HG03521 (cell line): ENCODE results near the gene GPR160.

Source experiments
- ATAC-seq: cut with Tn5 transposase; IDR thresholded peaks from one replicate; pipeline ENCODE4 v1.9.1; 2021; ENCODE audit warnings: mild to moderate bottlenecking, moderate library complexity; ENCODE audit not compliant: unreplicated experiment

GPR160 gene

DNA sequence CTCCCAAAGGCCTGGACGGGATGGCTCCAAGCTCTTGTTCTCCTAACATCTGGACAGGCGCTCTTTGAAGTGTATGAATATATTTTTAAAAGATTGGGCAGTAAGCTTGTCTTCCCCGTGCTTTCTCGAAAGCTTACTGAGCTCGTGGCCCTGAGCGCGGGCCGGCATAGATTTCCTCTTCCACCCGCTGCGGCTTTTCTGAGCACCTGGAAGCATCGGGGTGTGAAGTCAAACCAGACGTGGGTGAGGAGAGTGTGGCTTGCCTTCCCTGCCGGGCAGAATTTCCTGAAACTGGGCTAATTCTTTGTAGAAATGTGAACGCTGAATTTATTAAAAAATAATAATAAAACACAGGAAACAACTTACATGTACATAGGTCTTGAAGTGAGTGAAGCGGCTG lies 25.9 kb downstream of the GPR160 start:
- ATAC-seq: no peak

GRCh38 chr3:170064108-170064507 lies 26.3 kb downstream of the GPR160 start:
- no peak for ATAC-seq

DNA sequence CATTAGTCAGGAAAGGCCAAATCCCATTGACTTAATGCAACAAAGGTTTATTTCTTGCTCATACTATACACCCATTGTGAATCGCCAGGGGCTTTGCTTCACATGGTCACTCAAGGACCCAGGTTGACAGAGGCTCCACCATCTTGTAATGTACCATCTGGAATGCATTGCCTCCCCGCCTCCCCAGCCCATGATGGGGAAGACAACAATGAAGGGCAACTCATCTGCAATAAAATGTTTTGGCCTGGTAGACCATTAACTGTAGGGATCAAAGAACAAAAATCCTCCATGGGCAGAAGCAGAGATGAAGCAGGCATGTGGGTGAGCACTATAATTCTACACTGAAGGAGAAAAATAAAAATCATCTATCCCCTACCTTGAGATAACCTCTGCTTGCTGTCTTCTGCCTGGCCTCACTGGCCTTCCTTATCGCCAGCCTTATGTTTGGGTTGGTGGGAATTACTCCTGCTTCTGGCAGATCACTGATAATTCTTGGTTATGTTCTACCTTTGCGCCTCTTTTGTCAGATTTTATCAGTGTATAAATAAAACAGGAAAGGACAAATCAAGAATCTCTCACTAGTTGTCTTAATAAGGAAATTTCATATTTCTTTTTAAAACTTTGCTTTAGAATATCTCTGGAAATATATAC lies 37.8 kb downstream of the GPR160 start:
- no peak for ATAC-seq

GRCh38 chr3:170076715-170077238 lies 39.0 kb downstream of the GPR160 start:
- ATAC-seq: no peak

GRCh38 chr3:170077361-170077760 lies 39.6 kb downstream of the GPR160 start:
- ATAC-seq: no peak

DNA sequence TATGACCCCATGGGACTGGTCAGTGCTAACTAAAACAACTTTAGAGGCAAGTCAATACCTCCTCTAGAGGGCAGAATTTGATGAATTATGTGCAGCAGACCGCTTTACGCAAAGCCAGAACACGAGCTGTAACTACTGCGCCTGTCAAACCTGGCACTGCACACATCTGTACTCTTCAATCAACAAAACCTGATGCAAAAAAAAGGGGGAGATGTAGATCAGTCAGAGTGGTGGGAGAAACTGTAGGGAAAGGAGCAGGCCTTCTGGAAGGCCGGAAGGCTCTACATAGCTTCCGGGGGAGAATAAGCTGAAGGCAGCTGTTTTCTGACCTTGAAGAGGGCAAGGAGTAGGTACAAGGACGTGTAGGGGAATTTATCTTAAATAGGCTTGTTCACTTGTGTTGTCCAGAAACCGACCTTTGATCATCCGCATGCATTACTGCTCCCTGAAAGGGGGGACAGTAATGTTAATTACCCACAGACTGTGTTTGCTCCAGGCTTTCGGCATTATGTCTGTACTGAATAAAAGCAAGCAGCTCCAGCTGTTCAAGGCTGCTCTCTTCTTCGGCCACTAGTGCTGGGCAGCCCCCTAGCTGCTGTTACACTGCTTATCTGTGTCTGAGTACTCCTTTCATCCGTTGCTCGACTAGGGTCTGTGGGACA lies 41.0 kb downstream of the GPR160 start:
- no peak for ATAC-seq

DNA sequence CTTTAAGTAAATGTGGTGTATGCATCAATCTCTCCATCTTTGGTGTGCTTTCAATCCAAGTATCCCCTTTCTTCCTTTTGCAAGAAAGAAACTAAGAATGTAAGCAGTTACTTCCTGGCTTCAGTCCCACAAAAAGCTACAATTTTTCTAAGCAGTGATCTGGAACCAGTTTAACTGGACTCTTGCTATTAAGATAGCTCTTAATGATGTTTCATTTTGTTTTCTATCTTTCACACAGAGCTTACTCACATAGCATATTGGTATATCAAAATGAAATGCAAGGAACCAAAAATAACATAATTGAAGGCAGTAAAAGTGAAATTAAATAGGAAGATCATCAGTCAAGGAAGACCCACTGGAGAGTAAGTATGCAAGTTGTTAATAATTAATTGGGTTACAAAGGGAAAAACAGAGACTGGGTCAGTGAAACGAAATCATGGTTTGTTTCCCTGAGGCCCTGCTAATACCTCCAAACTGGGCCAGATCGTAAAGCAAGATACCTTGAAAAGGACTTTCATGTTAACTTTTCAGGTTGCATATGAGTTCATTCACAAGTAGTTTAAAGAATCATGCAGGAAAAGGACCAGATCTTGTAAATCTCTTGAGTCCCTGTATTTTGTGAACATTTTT lies 41.9 kb downstream of the GPR160 start:
- no peak for ATAC-seq

- no peak for ATAC-seq
Observed at GRCh38 chr3:170080605-170081004, 42.8 kb downstream of the GPR160 start.

DNA sequence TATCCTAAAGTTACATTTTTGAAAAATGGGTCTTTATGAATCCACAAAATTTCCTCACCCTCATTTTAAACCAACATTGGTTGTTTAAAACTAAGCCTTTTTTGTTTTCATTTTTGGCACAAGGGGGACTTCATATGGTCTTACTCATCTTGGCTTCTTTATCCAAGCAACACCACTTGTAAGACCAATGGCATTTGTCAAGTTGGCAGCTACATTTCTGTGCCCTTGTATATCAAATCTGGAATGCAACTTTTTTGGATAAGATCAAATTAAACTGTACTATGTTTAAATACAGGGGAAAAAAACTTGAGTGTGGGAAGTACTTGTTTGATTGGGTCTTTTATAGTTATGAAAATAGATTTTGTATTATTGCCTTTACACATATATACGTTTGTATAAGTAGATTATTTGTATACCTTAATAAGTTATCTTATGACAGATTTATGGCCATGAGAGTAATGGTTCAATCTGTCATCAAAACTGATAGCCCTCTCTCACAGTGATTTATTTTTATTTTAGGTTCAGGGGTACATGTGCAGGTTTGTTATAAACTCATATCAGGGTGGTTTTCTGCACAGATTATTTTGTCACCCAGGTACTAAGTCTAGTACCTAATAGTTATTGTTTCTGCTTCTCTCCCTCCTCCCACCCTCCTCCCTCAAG lies 43.4 kb downstream of the GPR160 start:
- no peak for ATAC-seq

DNA sequence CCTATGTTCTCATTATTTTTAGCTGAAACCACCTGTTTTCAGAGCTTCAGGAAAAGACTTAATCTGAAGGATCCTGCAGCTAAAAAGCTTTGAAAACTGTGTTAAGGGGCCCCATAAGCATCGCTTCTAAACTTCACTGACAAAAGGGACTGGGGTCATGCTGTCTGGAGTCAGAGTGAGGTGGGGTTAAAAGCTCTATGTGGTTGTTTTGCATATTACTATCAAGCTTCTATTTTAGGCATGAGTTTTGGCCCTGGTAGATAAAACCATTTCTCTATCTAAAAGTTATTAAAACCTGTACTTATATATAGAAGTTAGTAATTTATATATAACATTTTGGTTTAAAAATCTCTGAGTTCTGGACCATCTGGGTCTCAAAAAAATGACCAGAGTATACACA lies 45.5 kb downstream of the GPR160 start:
- ATAC-seq: no peak

GRCh38 chr3:170085396-170085795 lies 47.6 kb downstream of the GPR160 start:
- no peak for ATAC-seq

DNA sequence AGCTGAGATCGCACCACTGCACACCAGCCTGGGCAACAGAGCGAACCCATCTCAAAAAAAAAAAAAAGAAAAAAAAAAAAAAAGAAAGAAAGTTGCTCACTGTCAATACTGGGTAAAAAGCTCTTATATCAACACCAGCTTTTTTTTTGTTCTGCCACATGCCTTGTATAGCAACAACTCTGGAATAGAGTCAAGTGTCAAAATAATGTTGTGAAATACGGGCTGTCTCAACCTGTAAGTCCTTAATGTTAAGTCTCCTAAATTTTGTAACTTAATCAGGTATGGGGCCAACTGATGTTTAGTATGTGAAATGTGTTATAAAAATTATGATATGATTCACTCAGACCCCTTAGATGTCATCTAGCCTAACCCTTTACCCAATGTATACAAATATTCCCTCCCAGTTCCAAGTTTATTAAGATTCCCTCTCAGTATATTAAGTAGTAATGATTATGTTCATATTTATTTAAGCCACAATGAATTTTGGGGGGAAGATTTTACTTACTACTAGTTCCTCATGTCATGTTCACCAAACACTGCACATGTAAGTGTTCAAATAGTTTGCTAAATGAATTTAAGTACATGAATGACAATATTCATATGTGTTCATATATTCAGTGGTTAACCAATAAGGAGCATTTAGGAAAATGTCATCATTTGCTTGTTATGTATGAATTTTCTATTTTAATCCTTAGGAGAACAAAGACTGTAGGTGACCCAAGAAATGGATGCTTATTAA lies 52.2 kb downstream of the GPR160 start:
- no peak for ATAC-seq

DNA sequence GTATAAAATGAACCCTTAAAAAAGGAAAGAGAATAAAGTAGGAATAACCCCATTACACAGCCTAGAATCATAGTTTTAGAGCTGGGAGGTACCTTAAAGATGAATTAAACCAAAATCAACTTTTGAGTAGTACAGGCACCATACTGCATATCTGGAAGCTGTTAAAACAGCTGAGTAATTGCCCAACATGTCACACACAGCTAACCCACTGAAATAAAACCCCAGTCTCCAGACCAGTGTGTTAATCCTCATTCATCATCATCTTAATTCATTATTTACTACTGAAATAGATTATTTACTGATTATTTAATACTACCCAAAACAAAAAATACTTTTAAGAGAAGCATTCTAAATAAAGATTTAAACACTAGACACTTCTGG lies 52.8 kb downstream of the GPR160 start:
- ATAC-seq: no peak

GRCh38 chr3:170092907-170093306 lies 55.1 kb downstream of the GPR160 start:
- no peak for ATAC-seq

DNA sequence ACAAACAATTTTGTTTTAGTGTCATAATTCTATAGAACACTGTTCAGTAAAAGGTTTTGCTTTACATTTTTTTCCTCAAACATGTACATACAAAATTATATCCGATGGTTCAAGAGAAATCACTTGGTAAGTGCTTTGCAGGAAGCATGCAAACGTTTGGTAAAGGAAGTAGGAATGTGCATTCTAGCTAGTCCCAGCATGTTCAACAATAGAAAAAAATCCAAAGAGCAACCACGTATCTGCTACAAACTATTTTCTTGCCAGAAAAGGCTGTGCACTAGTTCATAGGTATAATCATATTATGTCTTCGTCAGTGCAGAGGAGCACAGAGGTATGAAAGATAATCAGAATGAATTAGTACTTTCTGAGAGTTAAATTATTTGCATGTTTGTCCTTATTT lies 58.0 kb downstream of the GPR160 start:
- no peak for ATAC-seq

DNA sequence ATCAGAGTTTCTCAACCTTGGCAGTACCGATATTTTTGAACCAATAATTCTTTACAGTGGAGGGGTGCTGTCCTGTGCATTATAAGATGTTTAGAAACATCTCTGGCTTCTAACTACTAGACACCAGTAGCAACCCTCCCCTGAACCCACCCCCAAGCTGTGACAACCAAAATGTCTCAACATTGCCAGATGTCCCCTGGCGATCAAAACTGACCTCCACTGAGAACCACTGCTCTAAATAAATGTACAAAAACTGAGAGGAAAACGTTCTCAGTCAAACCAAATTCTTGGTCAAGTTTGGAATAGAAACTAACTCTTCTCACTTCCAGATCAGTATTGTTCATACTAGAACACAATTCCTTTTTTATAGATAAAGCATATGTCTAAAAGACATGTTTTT lies 58.5 kb downstream of the GPR160 start:
- ATAC-seq: no peak

DNA sequence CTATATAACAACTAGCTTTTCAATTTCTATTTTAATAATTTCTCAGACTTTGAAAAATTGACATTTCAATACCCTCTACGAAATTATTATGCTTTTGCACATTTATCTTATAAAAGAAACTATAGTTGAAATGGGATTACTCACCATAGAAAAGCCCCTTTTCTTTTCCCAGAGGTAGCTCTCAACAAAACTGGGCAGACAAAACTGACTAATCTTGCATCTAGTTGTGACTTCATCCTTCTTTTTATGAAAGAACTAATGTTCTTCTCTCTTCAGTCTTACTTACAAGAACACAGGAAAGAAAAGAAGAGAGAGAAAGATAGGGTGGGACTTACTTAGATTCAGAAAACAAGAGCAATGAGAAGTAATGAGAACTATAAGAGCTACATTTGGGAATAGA lies 61.0 kb downstream of the GPR160 start:
- no peak for ATAC-seq

DNA sequence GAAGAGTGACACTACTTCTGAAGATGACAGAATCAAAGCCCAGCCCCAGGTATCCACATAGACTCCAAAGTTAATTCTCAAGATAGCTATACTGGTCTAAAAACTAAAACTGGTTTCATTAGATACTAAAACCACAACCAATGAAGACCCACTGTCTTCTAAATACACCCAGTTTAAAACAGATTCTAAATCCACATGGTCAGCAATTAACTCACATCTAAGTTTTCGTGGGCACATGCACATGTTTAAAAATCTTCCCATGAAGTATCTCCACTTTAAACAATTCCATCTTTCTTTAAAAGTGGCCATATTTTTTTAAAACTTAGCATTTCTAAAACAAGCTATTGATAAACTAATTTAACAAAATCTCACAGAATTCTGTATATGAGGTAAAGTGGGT lies 63.1 kb downstream of the GPR160 start:
- no peak for ATAC-seq

- ATAC-seq: no peak
Observed at GRCh38 chr3:170102431-170102830, 64.6 kb downstream of the GPR160 start.

- ATAC-seq: no peak
Observed at GRCh38 chr3:170107941-170108340, 70.1 kb downstream of the GPR160 start.

DNA sequence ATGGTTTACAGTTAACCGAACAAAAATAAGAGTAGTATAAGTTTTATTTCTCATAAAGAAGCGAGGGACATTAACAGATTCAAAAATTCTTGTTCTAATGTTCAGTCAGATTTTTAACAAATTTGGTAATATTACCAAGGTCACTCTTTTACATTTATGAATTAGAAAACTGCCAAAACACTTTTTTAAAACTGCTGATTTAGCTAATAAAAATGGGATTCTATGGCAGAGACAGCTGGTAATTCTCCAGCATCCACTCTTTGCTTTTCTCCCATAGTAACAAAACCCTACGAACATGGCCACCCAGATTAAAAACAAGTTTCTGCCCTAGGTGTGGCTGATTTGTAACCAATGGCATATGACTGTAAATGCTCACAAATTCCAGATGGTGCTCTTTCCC lies 71.2 kb downstream of the GPR160 start:
- ATAC-seq: no peak
